Neural cell (in vitro differentiated cells): Measurements from ENCODE around the gene XYLT2. TPM values are rescaled to one million over a fixed set of nuclear protein-coding genes. Genes with fewer than 3 reads are reported as not detected.

Experiments used
- H2AFZ ChIP-seq: fragments of 200-600, 300-800 bp; sonication (generic), shearing (Covaris generic); 2 replicates; pipeline ENCODE4 v1.6.0; 2014; ENCODE audit warnings: low read depth, mild to moderate bottlenecking, antibody characterized with exemption, low read length, moderate library complexity
- H3F3A ChIP-seq: fragments of 200-600 bp; shearing (Covaris generic); 2 replicates; pipeline ENCODE4 v1.6.1; 2016; ENCODE audit warnings: mild to moderate bottlenecking, moderate library complexity, mixed read lengths, antibody characterized with exemption, low read length; ENCODE audit not compliant: insufficient read depth, poor library complexity, severe bottlenecking
- H3K27ac ChIP-seq: fragments of 200-600, 300-800 bp; sonication (generic), shearing (Covaris generic); 2 replicates; pipeline ENCODE4 v1.5.1; 2014; ENCODE audit warnings: mild to moderate bottlenecking, low read length, moderate library complexity
- H3K27me3 ChIP-seq: fragments of 300-800, 200-600 bp; sonication (generic), shearing (Covaris generic); 2 replicates; pipeline ENCODE4 v1.6.0; 2014; ENCODE audit warnings: mild to moderate bottlenecking, low read depth, low read length, moderate library complexity; ENCODE audit not compliant: insufficient read depth
- H3K36me3 ChIP-seq: fragments of 300-800, 200-600 bp; sonication (generic), shearing (Covaris generic); 2 replicates; pipeline ENCODE4 v1.5.1; 2014; ENCODE audit warnings: mild to moderate bottlenecking, antibody characterized with exemption, low read length, moderate library complexity; ENCODE audit not compliant: insufficient read depth
- H3K4me2 ChIP-seq: fragments of 300-800, 200-600 bp; sonication (generic), shearing (Covaris generic); 2 replicates; pipeline ENCODE4 v1.6.0; 2014; ENCODE audit warnings: mild to moderate bottlenecking, low read length
- H3K4me3 ChIP-seq: fragments of 300-800, 200-600 bp; sonication (generic), shearing (Covaris generic); 2 replicates; pipeline ENCODE4 v1.5.1; 2014; ENCODE audit warnings: mild to moderate bottlenecking, low read length, moderate library complexity
- H3K79me2 ChIP-seq: fragments of 200-600 bp; shearing (Covaris generic); replicated peaks from 2 replicates; pipeline ENCODE4 v1.6.0; 2014; ENCODE audit warnings: mild to moderate bottlenecking, low read length, moderate library complexity; ENCODE audit not compliant: insufficient read depth
- H3K9ac ChIP-seq: fragments of 300-800, 200-600 bp; sonication (generic), shearing (Covaris generic); 2 replicates; pipeline ENCODE4 v1.6.1; 2016; ENCODE audit warnings: mild to moderate bottlenecking, low read length, mixed read lengths
- H3K9me2 ChIP-seq: fragments of 200-600 bp; shearing (Covaris generic); 2 replicates; pipeline ENCODE4 v1.6.1; 2016; ENCODE audit warnings: mild to moderate bottlenecking, low read length, mixed read lengths; ENCODE audit not compliant: insufficient read depth
- H3K9me3 ChIP-seq: fragments of 200-600, 300-800 bp; sonication (generic), shearing (Covaris generic); 2 replicates; pipeline ENCODE4 v1.6.1; 2016; ENCODE audit warnings: mild to moderate bottlenecking, mixed run types, low read length, moderate library complexity, mixed read lengths
- H4K20me1 ChIP-seq: fragments of 200-600 bp; shearing (Covaris generic); 2 replicates; pipeline ENCODE4 v1.6.1; 2016; ENCODE audit warnings: mild to moderate bottlenecking, mixed run types; ENCODE audit not compliant: insufficient read depth
- EP300 ChIP-seq: fragments of 450-650 bp; conservative IDR thresholded peaks from 2 replicates; pipeline ENCODE4 v1.6.1; 2014; ENCODE audit warnings: antibody characterized with exemption, mild to moderate bottlenecking, moderate library complexity; ENCODE audit not compliant: poor library complexity, severe bottlenecking
- EZH2 ChIP-seq: fragments of 200-600, 300-800 bp; shearing (Covaris generic), sonication (generic); IDR thresholded peaks from 2 replicates; pipeline ENCODE4 v1.6.1; 2014; ENCODE audit warnings: antibody characterized with exemption, low read length, borderline replicate concordance, mild to moderate bottlenecking; ENCODE audit not compliant: insufficient read depth, poor library complexity, severe bottlenecking
- MXI1 ChIP-seq: fragments of 450-650 bp; conservative IDR thresholded peaks from 2 replicates; pipeline ENCODE4 v1.6.1; 2014; ENCODE audit warnings: antibody characterized with exemption, mild to moderate bottlenecking; ENCODE audit not compliant: poor library complexity, severe bottlenecking
- POLR2AphosphoS5 ChIP-seq: IDR thresholded peaks from 2 replicates; pipeline ENCODE4 v1.6.1; 2012
- RAD21 ChIP-seq: fragments of 450-650 bp; conservative IDR thresholded peaks from 2 replicates; pipeline ENCODE4 v1.6.1; 2014; ENCODE audit warnings: antibody characterized with exemption, mild to moderate bottlenecking, moderate library complexity
- REST ChIP-seq: IDR thresholded peaks from 2 replicates; pipeline ENCODE4 v1.6.1; 2012; ENCODE audit warnings: borderline replicate concordance
- SMC3 ChIP-seq: fragments of 450-650 bp; conservative IDR thresholded peaks from 2 replicates; pipeline ENCODE4 v1.6.1; 2014; ENCODE audit warnings: antibody characterized with exemption, mild to moderate bottlenecking, moderate library complexity; ENCODE audit not compliant: poor library complexity
- TAF1 ChIP-seq: IDR thresholded peaks from 2 replicates; pipeline ENCODE4 v1.6.1; 2012; ENCODE audit warnings: low read depth
- polyA plus RNA-seq: library from polyadenylated mRNA; depleted of rRNA; stranded (reverse); fragments of >200 nt; gene quantifications from 2 replicates; pipeline ENCODE4 v1.2.3, GENCODE V29; 2014
- TF ChIP-seq, protein P1 (sequence below): fragments of 450-650 bp; IDR thresholded peaks from 2 replicates; pipeline ENCODE4 v1.5.1; 2014; ENCODE audit warnings: antibody characterized with exemption, mild to moderate bottlenecking, moderate library complexity; ENCODE audit not compliant: poor library complexity, severe bottlenecking

Gene XYLT2
- polyA plus RNA-seq, 1 donor from 2014 or later, result 6.9 TPM

DNA sequence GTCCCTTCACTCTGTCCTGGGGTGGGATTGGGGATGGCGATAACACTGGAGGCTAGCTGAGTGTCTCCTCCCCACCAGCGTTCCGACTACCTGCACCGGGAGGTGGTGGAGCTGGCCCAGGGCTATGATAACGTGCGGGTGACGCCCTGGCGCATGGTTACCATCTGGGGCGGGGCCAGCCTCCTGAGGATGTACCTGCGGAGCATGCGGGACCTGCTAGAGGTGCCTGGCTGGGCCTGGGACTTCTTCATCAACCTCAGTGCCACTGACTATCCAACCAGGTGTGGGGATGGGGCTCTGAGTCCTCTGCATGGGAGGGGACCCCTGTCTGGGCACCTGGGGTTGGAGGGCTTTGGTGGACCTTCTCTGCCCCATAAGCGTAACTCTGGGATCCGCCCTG lies 8.8 kb downstream of the XYLT2 start:
- Histone ChIP-seq H3K4me2 (no peak overlapping the region), H3K27ac (no peak overlapping the region), H3F3A (no peaks in the 10 kb centered on the region), H3K9me3 (no peaks in the 10 kb centered on the region), H3K9ac (no peak overlapping the region), H2AFZ (no peak overlapping the region), H3K27me3 (no peaks in the 10 kb centered on the region), H3K4me3 (no peak overlapping the region), H4K20me1 (no peaks in the 10 kb centered on the region), H3K36me3 (no peaks in the 10 kb centered on the region), H3K9me2 (no peaks in the 10 kb centered on the region), H3K79me2 (no peaks in the 10 kb centered on the region)
- no peak for TF ChIP-seq MXI1

GRCh38 chr17:50355336-50355700 lies 9.4 kb downstream of the XYLT2 start:
- no peaks in the 10 kb centered on the region for H3K27me3 ChIP-seq
- no peak for TF ChIP-seq EZH2
- no peak for TF ChIP-seq TAF1
- no peak for TF ChIP-seq SMC3
- no peak for TF ChIP-seq EP300
- TF ChIP-seq POLR2AphosphoS5, result no peak
- no peak for TF ChIP-seq RAD21
- TF ChIP-seq MXI1, result no peak
- TF ChIP-seq REST, result no peak
- TF ChIP-seq, protein P1, sequence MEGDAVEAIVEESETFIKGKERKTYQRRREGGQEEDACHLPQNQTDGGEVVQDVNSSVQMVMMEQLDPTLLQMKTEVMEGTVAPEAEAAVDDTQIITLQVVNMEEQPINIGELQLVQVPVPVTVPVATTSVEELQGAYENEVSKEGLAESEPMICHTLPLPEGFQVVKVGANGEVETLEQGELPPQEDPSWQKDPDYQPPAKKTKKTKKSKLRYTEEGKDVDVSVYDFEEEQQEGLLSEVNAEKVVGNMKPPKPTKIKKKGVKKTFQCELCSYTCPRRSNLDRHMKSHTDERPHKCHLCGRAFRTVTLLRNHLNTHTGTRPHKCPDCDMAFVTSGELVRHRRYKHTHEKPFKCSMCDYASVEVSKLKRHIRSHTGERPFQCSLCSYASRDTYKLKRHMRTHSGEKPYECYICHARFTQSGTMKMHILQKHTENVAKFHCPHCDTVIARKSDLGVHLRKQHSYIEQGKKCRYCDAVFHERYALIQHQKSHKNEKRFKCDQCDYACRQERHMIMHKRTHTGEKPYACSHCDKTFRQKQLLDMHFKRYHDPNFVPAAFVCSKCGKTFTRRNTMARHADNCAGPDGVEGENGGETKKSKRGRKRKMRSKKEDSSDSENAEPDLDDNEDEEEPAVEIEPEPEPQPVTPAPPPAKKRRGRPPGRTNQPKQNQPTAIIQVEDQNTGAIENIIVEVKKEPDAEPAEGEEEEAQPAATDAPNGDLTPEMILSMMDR, result no peak
- no peak overlapping the region for H3K4me2 ChIP-seq
- H3K9ac ChIP-seq, result no peak overlapping the region
- no peaks in the 10 kb centered on the region for H3K9me2 ChIP-seq
- H2AFZ ChIP-seq, result no peak overlapping the region
- no peaks in the 10 kb centered on the region for H3F3A ChIP-seq
- H3K79me2 ChIP-seq, result no peaks in the 10 kb centered on the region
- H3K4me3 ChIP-seq, result no peak overlapping the region
- no peaks in the 10 kb centered on the region for H3K36me3 ChIP-seq
- H3K9me3 ChIP-seq, result no peaks in the 10 kb centered on the region
- H4K20me1 ChIP-seq, result no peaks in the 10 kb centered on the region
- H3K27ac ChIP-seq, result no peak overlapping the region

- Histone ChIP-seq H3K9ac (no peak overlapping the region), H3K36me3 (no peaks in the 10 kb centered on the region), H3K27me3 (no peaks in the 10 kb centered on the region), H3K79me2 (no peaks in the 10 kb centered on the region), H3K9me3 (no peaks in the 10 kb centered on the region), H3F3A (no peaks in the 10 kb centered on the region), H3K9me2 (no peaks in the 10 kb centered on the region), H2AFZ (no peak overlapping the region), H4K20me1 (no peaks in the 10 kb centered on the region), H3K4me3 (no peak overlapping the region), H3K27ac (no peak overlapping the region), H3K4me2 (no peak overlapping the region)
- no peak for TF ChIP-seq EZH2
- no peak for TF ChIP-seq EP300
These were observed 9.9 kb downstream of the XYLT2 start for GRCh38 chr17:50355701-50356341.
